T1000 (cell line): ENCODE data around the gene CSRNP3.
A peak's percentile ranks its signal among the peaks of the same experiment; 100 is the strongest.

ENCODE experiments used
- DNase-seq: peaks from one replicate; lab custom pipeline; 2025; ENCODE audit warnings: mixed read lengths; lab: John Stamatoyannopoulos, UW

The CSRNP3 gene

DNA sequence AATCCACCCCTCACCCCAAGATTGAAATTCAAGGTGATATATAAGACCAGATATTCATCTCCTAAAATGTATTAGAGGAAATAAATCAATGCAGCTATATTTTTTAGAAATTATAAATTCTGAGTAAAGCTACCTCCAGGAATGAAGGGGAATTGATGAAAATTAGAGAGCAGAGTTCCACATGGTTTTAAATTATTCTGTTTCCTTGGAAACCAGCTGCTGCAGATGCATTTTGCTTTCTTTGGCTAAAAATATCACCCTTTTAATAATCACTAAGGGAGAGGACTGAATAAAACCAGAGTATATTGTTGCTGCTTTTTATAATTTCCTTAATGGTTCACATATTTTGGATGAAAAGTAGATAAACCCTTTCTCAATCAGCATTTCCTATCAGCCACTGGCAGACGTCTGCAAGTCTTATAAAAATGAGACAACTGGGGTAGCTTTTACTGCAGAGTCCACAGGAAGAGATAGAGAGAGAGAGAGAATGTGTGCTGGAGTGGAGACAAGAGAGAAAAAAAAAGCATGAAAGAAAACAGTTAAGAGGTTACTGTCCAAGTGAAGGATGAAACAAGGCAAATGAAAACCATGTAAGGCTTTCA is 2.0 kb downstream of the CSRNP3 start:
- no peak for DNase-seq

DNA sequence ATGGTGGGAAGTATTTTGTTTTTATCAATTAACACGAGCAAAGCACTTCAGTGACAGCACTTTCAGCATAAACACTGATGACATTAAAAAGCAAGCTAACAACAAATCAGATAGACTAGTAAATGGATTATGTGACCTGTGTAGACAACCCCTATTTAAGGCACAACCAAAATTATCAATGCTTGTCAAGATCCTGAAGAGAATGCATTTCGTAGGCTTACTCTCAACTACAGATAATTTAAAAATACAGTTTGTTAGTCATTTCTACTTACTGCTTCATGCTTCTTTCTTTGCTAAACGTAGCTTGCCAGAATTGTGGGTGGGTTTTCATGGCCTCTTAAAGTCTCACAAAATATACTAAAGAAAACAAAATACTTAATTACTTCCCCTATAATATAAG is 3.4 kb downstream of the CSRNP3 start:
- DNase-seq: no peak

DNA sequence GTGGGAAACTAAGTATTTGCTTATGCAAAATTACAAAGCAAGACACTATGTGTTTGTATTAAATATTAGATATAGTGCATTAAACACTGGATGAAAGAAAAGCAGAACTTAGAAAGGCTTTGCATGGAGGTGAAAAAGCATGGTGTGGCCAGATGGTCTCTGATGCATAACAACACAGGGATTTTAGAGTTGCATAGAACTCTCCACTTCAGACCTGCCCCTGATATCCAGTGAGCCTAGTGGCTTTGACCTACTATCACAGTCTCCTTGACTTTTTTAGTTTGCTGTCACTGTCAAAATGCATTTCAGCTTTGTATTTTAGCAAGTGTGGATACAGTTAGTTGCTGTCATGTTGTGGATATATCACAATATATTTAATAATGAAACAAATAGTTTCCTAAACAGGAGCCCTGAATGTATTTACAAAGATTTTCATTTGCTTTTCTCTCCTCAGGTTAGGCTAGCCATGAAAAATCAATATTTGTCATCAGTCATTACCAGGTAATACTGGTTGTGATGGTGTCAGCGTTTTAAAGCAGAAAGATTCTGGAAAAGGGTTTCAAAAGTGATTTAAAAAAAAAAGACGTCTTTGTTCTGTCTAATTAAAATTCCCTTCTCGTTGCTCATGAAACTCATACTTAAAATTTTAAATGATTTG is 5.2 kb downstream of the CSRNP3 start:
- DNase-seq: no peak

DNA sequence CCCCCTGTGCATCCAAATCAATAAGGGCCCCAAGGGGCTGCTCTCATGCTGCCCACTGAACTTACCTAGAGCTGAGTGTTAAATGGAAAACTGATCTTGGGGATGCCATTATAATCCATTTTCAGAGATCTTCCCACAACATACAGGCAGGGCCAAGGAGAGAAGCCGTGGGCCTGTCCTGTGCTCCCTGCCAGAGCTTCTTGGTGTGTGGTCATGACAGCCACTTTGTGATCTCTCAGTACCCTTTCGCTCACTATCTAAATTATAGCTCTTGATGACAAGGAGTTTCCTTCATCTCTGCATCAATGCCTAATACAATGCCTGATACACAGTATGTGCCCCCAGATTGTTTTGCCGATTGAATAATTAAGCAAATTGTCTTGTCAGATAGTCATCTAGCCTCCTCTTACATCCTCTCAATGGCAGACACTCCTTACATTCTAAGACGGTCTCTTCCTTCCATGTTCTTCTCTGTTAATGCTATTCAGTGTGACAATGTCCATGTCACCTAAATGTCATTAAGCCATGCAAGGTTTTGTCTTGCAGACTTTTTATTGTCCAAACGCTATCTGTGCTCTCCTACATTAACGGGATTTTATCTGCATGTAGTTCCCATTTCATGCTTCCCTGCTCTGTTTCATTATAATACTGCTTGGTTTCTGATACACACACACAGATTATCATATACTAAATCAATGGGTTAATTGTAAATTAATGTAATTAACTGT is 5.9 kb downstream of the CSRNP3 start:
- DNase-seq: no peak

DNA sequence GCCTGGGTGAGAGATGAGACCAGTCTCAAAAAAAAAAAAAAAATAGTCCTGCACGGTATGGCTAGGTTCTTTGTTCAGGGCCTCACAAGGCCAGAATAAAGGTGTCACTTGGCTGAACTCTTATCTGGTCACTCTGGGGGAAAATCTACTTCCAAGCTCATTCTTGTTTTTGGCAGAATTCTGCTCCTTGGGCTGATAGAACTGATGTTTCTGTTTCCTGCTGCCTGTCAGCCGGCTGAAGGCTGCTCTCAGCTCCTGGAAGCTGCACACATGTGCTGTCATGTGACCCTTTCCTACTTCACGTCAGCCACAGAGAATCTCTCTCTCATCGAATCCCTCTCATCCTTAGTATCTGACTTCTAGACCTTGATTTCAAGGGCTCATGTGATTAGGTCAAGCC is 10.4 kb downstream of the CSRNP3 start:
- no peak for DNase-seq

DNA sequence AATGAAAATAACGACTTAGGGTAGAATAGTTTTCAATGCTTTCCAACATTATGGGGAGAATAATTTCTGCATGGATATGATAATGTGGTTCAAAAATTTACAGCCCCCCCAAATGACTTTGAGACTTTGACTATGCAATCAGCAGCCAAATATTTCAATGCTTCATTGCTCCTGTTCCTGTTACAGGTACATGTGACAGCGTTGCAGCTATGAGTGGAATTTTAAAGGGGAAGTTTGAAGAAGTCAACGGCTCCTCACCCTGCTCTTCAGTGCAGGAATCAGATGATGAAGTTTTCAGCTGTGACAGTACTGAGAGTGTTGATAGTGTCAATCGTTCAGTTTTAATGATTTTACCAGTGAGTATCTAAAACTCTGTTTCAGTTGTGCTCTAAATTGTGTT is 25.1 kb downstream of the CSRNP3 start:
- DNase-seq: no peak

DNA sequence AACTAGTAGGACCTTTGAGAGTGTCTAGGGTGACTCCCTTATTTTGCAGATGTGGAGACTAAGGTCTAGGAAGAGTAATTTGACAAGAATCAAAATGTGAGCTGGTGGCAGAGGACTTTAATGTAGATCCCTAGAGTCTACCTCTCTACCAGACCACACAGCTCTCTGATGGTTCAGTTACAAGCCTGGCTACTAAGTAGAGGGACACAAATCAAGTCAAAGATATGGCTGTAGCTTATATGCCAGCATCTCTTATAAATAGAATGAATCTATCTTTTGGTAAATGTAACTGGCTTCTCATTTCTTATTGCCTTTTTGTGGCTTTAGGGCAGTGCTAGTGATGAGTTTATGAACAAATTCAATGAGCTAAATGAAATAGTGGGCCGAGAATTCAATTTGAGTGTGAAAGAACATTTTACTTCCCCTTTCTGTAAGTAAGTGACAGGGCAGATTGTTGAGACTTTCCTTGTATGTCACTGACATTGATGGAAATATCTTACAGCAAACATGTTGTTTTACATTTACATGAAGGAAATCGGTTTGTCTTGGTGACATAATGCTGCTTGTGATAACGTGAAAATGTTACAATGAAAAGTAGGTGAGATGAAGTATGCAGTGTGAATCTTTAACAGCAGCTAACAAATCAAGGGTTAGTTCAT is 28.3 kb downstream of the CSRNP3 start:
- DNase-seq: no peak

DNA sequence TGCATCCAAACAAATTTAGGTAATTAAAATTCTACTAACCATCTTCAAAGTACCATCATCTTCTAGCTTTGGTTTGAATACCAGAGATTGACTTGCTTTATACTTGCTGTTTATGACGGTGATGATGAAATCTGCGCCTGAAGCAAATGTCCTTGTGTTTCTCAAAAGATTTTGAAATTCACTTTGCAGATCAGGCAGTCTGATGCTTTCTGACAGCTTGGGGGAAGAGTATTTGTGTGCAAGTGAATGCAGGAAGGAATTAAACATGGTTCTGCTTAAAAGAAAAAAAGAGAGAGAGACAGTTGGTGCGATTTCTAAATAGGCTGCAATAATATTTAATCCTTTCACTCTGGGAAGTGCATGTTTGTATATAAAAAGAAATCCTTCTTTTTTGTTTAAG is 29.6 kb downstream of the CSRNP3 start:
- no peak for DNase-seq

DNA sequence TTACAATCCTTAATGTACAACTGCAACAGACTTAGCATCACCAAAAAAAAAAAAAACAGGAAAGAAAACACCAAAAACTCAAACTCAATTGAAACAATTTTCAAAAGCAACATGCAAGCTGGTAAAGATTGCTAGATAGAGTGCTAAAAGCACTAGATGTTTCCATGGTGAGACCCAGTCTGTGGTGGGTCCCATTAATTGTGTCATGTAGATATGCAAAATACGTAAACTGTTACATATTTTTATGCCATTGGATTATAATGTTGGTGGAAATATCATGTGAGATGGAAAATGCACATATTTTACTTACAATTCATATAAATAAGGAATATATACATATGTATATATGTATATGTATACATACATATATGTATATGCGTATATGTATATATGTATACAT is 30.5 kb downstream of the CSRNP3 start:
- no peak for DNase-seq

DNA sequence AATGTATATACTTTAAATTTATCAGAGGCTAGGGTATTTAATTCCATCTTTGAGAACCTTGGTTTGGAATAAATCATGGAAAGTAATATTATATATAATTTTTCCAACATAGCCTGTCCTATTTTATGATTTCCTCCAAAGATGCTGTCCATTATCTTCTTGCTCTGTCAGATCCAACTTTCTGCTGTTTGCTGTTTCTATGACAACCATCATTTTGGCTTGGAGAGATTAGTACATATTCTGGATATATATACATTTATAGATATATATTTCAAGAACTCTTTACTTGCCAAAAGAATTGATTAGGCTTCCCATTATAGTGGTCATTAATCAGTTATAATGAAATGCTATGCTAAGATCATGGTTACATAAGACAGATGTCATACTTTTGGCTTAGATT is 31.3 kb downstream of the CSRNP3 start:
- DNase-seq: no peak

DNA sequence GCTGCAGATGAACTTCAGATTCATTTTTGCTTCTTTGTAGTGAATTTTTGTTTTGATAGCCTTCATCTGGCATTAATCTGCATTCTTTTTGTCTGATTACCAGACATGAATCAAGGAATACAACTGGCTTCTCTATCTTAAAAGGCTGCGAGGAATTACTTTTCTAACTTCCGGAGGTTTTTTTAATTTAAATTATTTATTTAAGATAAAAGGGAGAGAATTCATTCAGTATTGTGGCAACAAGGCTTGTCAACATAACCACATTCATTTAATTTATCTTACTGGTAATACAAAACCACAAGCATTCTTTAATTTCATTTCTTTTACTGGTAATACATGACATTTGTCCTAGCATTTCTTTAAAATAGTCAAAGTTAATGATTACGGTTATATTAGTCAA is 36.0 kb downstream of the CSRNP3 start:
- DNase-seq: no peak

DNA sequence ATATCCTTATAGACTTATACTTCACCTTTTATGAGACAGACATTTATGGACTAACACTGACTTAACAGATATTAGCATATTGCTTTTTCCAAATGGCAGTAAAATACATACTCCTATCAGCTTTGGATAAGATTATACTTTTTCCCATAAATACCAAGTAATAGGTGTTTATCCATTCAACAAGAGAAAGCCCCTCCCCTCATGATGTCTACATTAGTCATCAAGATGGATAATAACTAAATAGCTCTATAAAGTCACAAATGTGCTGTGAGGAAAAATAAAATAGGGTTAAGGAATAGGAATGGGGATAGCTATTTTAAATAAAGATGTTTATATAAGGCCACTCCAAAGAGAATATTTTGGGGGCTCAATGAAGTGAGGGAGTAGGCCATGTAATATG is 39.4 kb downstream of the CSRNP3 start:
- no peak for DNase-seq

DNA sequence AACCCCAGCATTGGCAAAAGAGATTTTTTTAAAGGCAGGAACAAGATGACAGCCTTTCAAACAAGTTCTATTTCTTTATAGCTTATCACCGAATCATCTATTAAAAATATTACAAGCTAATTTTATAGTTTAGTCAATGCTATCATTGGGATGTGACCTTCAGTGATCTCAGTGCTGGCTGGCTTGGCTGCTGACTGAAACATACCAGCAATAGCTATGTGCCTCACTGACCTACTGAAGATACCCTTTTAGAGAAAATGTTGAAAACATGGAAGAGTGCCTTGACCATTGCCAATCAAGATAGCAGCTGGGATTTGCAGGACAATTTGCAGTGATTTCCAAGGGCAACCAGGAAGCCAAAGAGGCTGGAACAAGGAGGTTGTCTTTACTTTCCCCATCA is 44.0 kb downstream of the CSRNP3 start:
- no peak for DNase-seq

DNA sequence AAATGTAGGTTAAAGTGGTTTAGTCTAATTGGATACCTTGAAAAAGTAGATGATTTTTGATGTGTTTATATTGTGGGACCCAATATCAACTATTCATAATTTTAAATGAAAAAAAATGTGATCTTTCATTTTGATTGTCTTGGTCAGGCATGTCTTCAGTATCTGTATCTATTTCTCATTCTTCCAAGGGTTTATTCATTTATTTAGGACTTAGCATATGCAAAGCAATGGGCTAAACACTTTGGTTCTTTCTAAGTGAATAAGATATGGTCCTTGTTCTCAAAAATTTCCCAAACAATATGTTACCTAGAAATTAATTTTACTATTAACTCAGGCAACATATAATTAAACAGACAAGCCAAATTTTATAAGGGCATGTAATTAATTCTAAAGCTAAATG is 49.1 kb downstream of the CSRNP3 start:
- no peak for DNase-seq

DNA sequence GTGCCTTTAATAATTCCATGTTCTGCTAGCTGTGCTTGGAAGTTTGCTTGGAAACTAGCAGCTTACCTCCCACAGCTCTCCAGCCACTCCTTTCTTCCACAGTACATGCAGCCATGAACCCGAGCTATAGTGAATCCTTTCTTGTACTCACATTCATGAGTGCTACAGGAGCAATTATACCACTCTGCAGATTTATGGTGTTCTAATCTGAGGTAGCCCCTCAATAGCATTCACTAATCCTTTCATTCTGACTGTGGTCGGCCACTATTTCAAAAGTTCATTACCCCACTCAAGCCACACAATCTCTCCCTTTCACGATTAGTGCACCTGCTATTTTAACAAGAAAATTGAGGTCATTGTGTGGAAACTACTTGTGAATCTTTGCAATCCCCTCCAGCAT is 53.2 kb downstream of the CSRNP3 start:
- no peak for DNase-seq

DNA sequence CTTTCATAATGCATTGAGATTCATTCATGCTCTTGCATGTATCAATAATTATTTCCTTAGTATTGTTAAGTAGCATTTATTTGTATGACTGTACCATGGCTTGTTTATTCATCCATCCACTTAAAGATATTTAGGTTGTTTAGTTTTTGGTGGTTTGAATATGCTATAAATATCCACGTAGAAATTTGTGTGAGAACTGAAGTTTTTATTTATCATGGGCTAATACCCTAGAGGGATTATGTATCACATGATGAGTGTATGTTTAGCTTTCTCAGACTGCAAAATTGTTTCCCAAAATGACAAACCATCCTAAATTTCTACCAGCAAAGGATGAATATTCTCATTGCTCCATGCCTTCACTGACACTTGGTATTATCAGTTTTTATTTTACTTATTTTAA is 55.2 kb downstream of the CSRNP3 start:
- DNase-seq: no peak

DNA sequence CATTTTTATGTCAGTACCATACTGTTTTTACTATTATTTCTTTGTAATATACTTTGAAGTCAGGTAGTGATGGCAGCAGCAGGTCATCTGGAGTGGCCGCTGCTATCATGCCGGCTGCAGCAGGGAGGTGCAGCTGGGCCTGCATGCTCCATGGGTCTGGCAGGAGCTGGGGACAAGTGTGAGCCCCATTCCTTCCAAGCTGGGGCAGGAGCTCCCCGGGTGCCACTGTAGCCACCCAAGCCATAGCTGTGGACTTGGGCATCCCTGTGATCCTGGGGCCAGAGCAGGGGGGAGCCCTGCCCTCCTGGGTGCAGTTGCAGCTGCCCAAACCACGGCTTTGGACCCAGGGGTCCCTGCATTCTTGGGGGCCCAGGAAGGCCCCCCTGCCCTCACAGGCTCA is 59.2 kb downstream of the CSRNP3 start:
- DNase-seq: no peak

DNA sequence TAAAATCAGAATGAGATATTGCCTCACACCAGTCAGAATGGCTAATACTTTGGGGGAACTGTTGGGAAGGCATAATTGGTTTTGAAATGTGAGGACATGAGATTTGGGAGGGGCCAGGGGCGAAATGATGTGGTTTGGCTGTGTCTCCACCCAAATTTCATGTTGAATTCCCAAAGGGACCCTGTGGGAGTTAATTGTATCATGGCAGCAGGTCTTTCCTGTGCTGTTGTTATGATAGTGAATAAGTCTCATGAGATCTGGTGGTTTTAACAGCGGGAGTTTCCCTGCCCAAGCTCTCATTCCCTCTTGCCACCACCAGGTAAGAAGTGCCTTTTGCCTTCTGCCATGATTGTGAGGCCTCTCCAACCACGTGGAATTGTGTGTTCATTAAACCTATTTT is 59.6 kb downstream of the CSRNP3 start:
- DNase-seq: peak; percentile 28

DNA sequence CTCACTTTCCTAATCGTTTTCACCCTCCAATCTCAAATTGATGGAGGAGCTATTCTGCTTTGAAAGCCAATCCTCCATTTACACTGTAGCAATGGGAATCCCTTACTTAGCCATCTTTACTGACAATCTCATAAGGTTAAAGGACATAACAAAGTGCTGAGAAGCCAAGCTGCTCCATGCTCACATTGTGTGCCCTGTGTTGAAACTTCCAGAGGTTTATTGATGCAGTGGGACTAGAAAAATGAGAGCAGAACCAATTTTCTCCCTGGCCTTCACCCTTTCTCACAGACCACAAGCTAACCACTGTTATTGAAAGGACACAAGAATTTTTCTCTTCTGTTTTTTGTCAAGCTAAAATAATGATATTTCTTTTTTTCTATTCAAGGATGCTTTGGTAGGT is 63.8 kb downstream of the CSRNP3 start:
- no peak for DNase-seq

DNA sequence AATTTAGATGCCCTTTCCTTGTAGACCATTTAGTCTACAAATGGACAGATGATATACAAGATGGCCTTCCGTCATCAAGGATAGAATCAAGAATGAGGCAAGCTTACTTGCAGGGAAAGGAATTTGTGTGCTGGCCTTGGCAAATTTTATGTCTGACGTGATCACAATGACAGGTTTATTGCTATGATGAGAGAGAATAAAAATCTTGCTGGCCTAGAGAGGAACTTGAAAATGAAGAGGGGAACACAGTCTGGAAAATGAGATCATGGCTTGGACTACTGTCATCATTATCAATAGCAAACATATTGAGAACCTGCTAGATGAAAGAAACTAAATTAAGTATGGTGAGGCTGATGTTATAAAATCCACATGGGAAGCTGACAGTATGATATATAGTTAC is 66.0 kb downstream of the CSRNP3 start:
- no peak for DNase-seq

DNA sequence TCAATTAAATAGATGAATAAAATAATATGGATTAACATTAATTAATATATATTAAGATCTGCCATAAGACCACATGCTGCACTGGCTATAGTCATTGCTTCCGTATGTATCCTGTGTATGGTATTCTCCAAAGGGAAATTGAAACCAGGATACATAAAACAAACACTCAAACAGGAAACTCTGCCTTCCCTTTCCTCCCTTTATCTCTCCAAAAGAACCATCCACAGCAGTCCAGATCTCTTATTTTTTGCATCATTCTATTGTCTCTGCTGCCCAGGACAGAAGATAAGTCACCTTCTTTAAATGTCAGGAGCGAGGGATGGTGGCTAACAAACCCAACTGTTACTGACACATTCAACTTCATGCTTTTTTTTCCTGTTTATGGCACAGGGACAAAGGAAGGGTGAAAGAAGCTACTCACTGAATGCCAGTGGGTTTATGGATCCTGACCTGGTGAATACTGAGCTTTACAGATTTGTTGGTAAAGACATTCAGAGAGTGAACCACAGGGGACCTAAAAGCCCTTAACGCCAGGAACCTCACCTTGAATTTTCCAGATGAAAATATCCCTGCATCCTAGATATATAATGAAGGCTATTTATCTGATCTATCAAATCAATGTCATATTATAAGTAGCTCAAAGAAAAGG is 67.5 kb downstream of the CSRNP3 start:
- DNase-seq: no peak

DNA sequence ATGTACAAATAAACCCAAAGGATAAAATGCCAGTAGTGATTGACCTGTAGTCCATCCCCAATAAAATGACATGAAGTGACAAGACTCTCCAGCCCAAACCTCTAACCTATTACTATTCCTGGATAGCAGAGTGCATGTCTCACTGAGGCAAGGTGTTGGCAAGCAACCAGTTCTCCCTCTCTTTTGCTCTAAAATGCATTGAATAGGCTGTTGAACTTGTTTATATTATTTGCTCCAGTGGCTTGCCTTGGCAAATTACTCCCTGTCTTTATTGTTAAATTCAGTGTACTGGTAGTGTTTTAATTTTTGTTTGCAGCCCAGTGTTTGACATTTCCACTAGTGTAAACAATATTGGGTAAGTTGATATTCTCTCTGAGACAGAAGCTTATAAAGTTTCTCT is 70.5 kb downstream of the CSRNP3 start:
- DNase-seq: no peak

DNA sequence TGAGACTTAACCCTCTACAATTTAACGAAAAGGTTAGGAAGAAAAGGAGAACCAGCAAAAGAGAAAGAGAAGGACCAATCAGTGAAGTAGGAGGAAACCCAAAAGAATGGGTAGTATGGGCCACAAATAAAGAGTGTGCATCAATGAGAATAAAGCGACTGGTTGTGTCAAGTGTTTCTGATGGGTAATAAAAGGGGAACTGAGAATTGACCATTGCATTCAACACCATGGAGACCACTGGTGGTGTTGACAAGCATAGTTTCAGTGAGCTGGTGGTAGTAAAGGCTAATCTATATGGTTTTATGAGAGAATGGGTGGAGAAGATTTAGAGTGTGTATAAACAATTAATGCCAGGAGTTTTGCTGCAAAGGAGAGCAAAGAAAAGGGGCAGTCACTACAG is 75.4 kb downstream of the CSRNP3 start:
- no peak for DNase-seq
